ENCODE results near the gene ANKS1B.

DNA sequence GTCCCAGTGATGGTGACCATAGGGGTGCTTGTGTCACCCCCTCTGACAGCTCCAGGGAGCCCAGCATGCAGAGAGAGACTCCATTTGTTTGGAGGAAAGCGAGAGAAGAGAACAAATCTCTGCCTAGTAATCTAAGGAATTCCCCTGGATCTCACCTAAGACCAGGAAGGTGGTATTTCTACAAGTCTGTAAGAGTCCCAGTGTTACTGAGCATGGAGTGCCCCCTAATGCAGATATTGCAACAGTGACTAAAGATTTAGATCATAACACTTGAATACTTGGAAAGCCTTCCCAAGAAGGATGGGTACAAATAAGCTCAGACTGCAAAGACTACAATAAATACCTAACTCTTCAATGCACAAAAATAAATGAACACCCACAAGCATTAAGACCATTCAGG, 697.6 kb downstream of the ANKS1B start:
- TF ChIP-seq SETDB1 (IDR thresholded peaks at IDR 0.05; ENCODE audit: insufficient read length, low read length) (no peak), ZFHX2 (tag by site-specific recombination; conservative IDR thresholded peaks at IDR 0.05) (no peak), ZNF416 (tag by site-specific recombination; IDR thresholded peaks at IDR 0.05) (no peak), ZNF366 (tag by site-specific recombination; conservative IDR thresholded peaks at IDR 0.05) (no peak), ZBTB21 (tag by site-specific recombination; IDR thresholded peaks at IDR 0.05) (no peak), ZNF175 (tag by site-specific recombination; IDR thresholded peaks at IDR 0.05) (no peak), ZNF146 (tag by site-specific recombination; IDR thresholded peaks at IDR 0.05) (no peak)
- TF ChIP-seq, protein P1, sequence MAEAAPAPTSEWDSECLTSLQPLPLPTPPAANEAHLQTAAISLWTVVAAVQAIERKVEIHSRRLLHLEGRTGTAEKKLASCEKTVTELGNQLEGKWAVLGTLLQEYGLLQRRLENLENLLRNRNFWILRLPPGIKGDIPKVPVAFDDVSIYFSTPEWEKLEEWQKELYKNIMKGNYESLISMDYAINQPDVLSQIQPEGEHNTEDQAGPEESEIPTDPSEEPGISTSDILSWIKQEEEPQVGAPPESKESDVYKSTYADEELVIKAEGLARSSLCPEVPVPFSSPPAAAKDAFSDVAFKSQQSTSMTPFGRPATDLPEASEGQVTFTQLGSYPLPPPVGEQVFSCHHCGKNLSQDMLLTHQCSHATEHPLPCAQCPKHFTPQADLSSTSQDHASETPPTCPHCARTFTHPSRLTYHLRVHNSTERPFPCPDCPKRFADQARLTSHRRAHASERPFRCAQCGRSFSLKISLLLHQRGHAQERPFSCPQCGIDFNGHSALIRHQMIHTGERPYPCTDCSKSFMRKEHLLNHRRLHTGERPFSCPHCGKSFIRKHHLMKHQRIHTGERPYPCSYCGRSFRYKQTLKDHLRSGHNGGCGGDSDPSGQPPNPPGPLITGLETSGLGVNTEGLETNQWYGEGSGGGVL (tag by site-specific recombination; IDR thresholded peaks at IDR 0.05) = no peak
- TF ChIP-seq, protein P2, sequence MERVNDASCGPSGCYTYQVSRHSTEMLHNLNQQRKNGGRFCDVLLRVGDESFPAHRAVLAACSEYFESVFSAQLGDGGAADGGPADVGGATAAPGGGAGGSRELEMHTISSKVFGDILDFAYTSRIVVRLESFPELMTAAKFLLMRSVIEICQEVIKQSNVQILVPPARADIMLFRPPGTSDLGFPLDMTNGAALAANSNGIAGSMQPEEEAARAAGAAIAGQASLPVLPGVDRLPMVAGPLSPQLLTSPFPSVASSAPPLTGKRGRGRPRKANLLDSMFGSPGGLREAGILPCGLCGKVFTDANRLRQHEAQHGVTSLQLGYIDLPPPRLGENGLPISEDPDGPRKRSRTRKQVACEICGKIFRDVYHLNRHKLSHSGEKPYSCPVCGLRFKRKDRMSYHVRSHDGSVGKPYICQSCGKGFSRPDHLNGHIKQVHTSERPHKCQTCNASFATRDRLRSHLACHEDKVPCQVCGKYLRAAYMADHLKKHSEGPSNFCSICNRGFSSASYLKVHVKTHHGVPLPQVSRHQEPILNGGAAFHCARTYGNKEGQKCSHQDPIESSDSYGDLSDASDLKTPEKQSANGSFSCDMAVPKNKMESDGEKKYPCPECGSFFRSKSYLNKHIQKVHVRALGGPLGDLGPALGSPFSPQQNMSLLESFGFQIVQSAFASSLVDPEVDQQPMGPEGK (tag by site-specific recombination; IDR thresholded peaks at IDR 0.05) = no peak
- TF ChIP-seq, protein P3, sequence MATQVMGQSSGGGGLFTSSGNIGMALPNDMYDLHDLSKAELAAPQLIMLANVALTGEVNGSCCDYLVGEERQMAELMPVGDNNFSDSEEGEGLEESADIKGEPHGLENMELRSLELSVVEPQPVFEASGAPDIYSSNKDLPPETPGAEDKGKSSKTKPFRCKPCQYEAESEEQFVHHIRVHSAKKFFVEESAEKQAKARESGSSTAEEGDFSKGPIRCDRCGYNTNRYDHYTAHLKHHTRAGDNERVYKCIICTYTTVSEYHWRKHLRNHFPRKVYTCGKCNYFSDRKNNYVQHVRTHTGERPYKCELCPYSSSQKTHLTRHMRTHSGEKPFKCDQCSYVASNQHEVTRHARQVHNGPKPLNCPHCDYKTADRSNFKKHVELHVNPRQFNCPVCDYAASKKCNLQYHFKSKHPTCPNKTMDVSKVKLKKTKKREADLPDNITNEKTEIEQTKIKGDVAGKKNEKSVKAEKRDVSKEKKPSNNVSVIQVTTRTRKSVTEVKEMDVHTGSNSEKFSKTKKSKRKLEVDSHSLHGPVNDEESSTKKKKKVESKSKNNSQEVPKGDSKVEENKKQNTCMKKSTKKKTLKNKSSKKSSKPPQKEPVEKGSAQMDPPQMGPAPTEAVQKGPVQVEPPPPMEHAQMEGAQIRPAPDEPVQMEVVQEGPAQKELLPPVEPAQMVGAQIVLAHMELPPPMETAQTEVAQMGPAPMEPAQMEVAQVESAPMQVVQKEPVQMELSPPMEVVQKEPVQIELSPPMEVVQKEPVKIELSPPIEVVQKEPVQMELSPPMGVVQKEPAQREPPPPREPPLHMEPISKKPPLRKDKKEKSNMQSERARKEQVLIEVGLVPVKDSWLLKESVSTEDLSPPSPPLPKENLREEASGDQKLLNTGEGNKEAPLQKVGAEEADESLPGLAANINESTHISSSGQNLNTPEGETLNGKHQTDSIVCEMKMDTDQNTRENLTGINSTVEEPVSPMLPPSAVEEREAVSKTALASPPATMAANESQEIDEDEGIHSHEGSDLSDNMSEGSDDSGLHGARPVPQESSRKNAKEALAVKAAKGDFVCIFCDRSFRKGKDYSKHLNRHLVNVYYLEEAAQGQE (tag by site-specific recombination; IDR thresholded peaks at IDR 0.05) = no peak
- TF ChIP-seq, protein P4, sequence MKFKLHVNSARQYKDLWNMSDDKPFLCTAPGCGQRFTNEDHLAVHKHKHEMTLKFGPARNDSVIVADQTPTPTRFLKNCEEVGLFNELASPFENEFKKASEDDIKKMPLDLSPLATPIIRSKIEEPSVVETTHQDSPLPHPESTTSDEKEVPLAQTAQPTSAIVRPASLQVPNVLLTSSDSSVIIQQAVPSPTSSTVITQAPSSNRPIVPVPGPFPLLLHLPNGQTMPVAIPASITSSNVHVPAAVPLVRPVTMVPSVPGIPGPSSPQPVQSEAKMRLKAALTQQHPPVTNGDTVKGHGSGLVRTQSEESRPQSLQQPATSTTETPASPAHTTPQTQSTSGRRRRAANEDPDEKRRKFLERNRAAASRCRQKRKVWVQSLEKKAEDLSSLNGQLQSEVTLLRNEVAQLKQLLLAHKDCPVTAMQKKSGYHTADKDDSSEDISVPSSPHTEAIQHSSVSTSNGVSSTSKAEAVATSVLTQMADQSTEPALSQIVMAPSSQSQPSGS (tag by site-specific recombination; IDR thresholded peaks at IDR 0.05; ENCODE audit: low read depth) = no peak

Measured in HEK293 (cell line).